Measurements from ENCODE around the gene CERCAM.

Gene CERCAM

DNA sequence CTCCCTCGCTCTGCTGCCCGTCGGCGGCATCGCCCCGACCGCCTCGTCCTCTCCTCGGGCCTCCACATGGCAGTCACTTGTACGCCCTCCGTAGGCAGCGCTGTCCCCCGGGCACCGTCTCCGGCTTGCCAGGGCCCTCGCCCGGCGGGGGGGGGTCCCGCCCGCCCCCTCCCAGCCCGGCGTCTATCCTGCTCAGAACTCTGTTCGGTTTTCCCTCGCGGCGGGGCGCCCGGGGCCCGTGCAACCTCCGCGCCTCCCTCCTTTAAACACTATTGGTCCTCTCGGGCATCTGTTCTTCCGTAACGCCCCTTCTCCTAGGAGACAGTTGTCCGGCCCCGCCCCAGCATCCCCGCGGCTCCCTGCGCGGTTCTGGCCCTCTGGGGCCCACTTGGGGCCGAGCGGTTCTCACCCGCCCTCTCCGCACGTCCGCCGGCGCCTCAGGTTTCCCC is 36.0 kb downstream of the CERCAM start:
- peak overlapping the region; percentile 80 for H4K8ac ChIP-seq (ENCODE audit: low read depth, low read length)
- DNase-seq, result peak; percentile 18 to 56
- H4K91ac ChIP-seq (ENCODE audit: low read depth, low read length), result peak overlapping the region; percentile 81
- peak overlapping the region; percentile 80 for H3K4ac ChIP-seq (ENCODE audit: low read depth, low read length)
- no CpG with 5 or more reads among the region's 48 CpGs for WGBS (ENCODE audit: extremely low coverage, insufficient coverage, insufficient read length)
- H3K4me1 ChIP-seq (ENCODE audit: control insufficient read depth in 1 of 2, insufficient read depth in 2 of 2, low read length in 2 of 2), result peaks cover 2 to 10% of the 10 kb centered on the region in 2 experiments
- peaks cover 19 to 21% of the 10 kb centered on the region in 2 experiments for H3K36me3 ChIP-seq (ENCODE audit: control insufficient read depth in 1 of 2, insufficient read depth in 2 of 2, low read length in 2 of 2)
- H3K79me1 ChIP-seq (ENCODE audit: low read length), result peaks cover 9% of the 10 kb centered on the region
- H3K9ac ChIP-seq (ENCODE audit: low read length), result peak overlapping the region; percentile 91
- peak overlapping the region; percentile 87 for H2BK120ac ChIP-seq (ENCODE audit: insufficient read depth, low read length, poor library complexity)
- H2BK5ac ChIP-seq (ENCODE audit: low read depth, low read length, poor library complexity), result peak overlapping the region; percentile 42
- peak overlapping the region; percentile 72 for H3K27ac ChIP-seq (ENCODE audit: low read depth, low read length)
- peak overlapping the region; percentile 73 for H3K14ac ChIP-seq (ENCODE audit: low read length)
- H3K23ac ChIP-seq (ENCODE audit: low read length), result no peak overlapping the region
- no peaks in the 10 kb centered on the region for H3K27me3 ChIP-seq (ENCODE audit: insufficient read depth, low read length)
- no peaks in the 10 kb centered on the region for H3K9me3 ChIP-seq (ENCODE audit: insufficient read depth, low read depth, low read length)
- H3K79me2 ChIP-seq (ENCODE audit: control insufficient read depth, insufficient read depth, low read length, poor library complexity), result peaks cover 3% of the 10 kb centered on the region
- H3K4me3 ChIP-seq (ENCODE audit: low read depth, low read length), result peak overlapping the region; percentile 78
- H2AFZ ChIP-seq (ENCODE audit: insufficient read depth, low read length, poor library complexity), result peak overlapping the region; percentile 97
- H3K4me2 ChIP-seq (ENCODE audit: low read length), result peak overlapping the region; percentile 86
- H3K18ac ChIP-seq (ENCODE audit: low read length), result peak overlapping the region; percentile 84
- H2BK12ac ChIP-seq (ENCODE audit: low read length), result no peak overlapping the region
- H4K12ac ChIP-seq (ENCODE audit: low read depth, low read length), result peak overlapping the region; percentile 85
- H2AK5ac ChIP-seq (ENCODE audit: low read length), result peak overlapping the region; percentile 91

GRCh38 chr9:128457207-128457606 is 36.5 kb downstream of the CERCAM start:
- WGBS (ENCODE audit: extremely low coverage, insufficient coverage, insufficient read length), result no CpG with 5 or more reads among the region's 14 CpGs
- Histone ChIP-seq H3K79me2 (ENCODE audit: control insufficient read depth, insufficient read depth, low read length, poor library complexity) (peaks cover 3% of the 10 kb centered on the region), H3K4me2 (ENCODE audit: low read length) (peak overlapping the region; percentile 86), H3K27me3 (ENCODE audit: insufficient read depth, low read length) (no peaks in the 10 kb centered on the region), H3K27ac (ENCODE audit: low read depth, low read length) (no peak overlapping the region), H2AK5ac (ENCODE audit: low read length) (no peak overlapping the region), H3K4me3 (ENCODE audit: low read depth, low read length) (peak overlapping the region; percentile 78), H3K36me3 (ENCODE audit: control insufficient read depth in 1 of 2, insufficient read depth in 2 of 2, low read length in 2 of 2) (peaks cover 22 to 24% of the 10 kb centered on the region in 2 experiments), H3K9ac (ENCODE audit: low read length) (no peak overlapping the region), H4K8ac (ENCODE audit: low read depth, low read length) (no peak overlapping the region), H3K4ac (ENCODE audit: low read depth, low read length) (no peak overlapping the region), H3K23ac (ENCODE audit: low read length) (no peak overlapping the region), H3K9me3 (ENCODE audit: insufficient read depth, low read depth, low read length) (no peaks in the 10 kb centered on the region), H2AFZ (ENCODE audit: insufficient read depth, low read length, poor library complexity) (no peak overlapping the region), H2BK5ac (ENCODE audit: low read depth, low read length, poor library complexity) (no peak overlapping the region), H3K18ac (ENCODE audit: low read length) (no peak overlapping the region), H4K91ac (ENCODE audit: low read depth, low read length) (no peak overlapping the region), H4K12ac (ENCODE audit: low read depth, low read length) (no peak overlapping the region), H3K14ac (ENCODE audit: low read length) (no peak overlapping the region), H3K4me1 (ENCODE audit: control insufficient read depth in 1 of 2, insufficient read depth in 2 of 2, low read length in 2 of 2) (peaks cover 2 to 10% of the 10 kb centered on the region in 2 experiments), H2BK120ac (ENCODE audit: insufficient read depth, low read length, poor library complexity) (no peak overlapping the region), H3K79me1 (ENCODE audit: low read length) (peaks cover 9% of the 10 kb centered on the region), H2BK12ac (ENCODE audit: low read length) (no peak overlapping the region)
- DNase-seq, result no peak

DNA sequence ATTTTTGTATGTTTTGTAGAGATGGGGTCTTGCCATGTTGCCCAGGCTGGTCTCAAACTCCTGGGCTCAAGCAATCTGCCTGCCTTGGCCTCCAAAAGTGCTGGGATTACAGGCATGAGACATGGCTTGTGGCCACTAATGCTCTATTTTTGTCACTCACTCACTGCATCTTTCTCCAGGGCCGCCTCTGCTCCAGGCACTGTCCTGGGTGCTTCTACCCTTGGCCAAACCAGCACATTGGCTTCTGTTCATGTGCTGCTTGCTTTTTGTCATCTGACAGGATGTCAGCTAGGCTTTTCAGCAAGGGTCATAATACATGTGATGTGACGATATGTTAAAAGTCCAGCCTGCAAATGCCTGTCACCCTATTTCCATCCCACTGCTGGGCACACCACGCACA is 38.4 kb downstream of the CERCAM start:
- H3K14ac ChIP-seq (ENCODE audit: low read length), result no peak overlapping the region
- no peak overlapping the region for H4K8ac ChIP-seq (ENCODE audit: low read depth, low read length)
- no peak overlapping the region for H3K4ac ChIP-seq (ENCODE audit: low read depth, low read length)
- no peaks in the 10 kb centered on the region for H3K9me3 ChIP-seq (ENCODE audit: insufficient read depth, low read depth, low read length)
- H3K4me2 ChIP-seq (ENCODE audit: low read length), result no peak overlapping the region
- no peak overlapping the region for H2AFZ ChIP-seq (ENCODE audit: insufficient read depth, low read length, poor library complexity)
- H3K27me3 ChIP-seq (ENCODE audit: insufficient read depth, low read length), result no peaks in the 10 kb centered on the region
- H3K27ac ChIP-seq (ENCODE audit: low read depth, low read length), result no peak overlapping the region
- no peak for DNase-seq
- no peak overlapping the region for H2BK120ac ChIP-seq (ENCODE audit: insufficient read depth, low read length, poor library complexity)
- peaks cover 2 to 10% of the 10 kb centered on the region in 2 experiments for H3K4me1 ChIP-seq (ENCODE audit: control insufficient read depth in 1 of 2, insufficient read depth in 2 of 2, low read length in 2 of 2)
- no peak overlapping the region for H3K4me3 ChIP-seq (ENCODE audit: low read depth, low read length)
- H4K12ac ChIP-seq (ENCODE audit: low read depth, low read length), result no peak overlapping the region
- H3K9ac ChIP-seq (ENCODE audit: low read length), result no peak overlapping the region
- no peak overlapping the region for H2BK5ac ChIP-seq (ENCODE audit: low read depth, low read length, poor library complexity)
- H3K36me3 ChIP-seq (ENCODE audit: control insufficient read depth in 1 of 2, insufficient read depth in 2 of 2, low read length in 2 of 2), result peaks cover 27 to 36% of the 10 kb centered on the region in 2 experiments
- no peak overlapping the region for H2AK5ac ChIP-seq (ENCODE audit: low read length)
- peaks cover 3% of the 10 kb centered on the region for H3K79me2 ChIP-seq (ENCODE audit: control insufficient read depth, insufficient read depth, low read length, poor library complexity)
- no peak overlapping the region for H4K91ac ChIP-seq (ENCODE audit: low read depth, low read length)
- no peak overlapping the region for H3K23ac ChIP-seq (ENCODE audit: low read length)
- no CpG with 5 or more reads among the region's 3 CpGs for WGBS (ENCODE audit: extremely low coverage, insufficient coverage, insufficient read length)
- H2BK12ac ChIP-seq (ENCODE audit: low read length), result no peak overlapping the region
- no peak overlapping the region for H3K18ac ChIP-seq (ENCODE audit: low read length)
- peaks cover 9% of the 10 kb centered on the region for H3K79me1 ChIP-seq (ENCODE audit: low read length)

- H3K9me3 ChIP-seq (ENCODE audit: insufficient read depth, low read depth, low read length), result no peaks in the 10 kb centered on the region
- H3K79me2 ChIP-seq (ENCODE audit: control insufficient read depth, insufficient read depth, low read length, poor library complexity), result no peaks in the 10 kb centered on the region
- no peak overlapping the region for H3K23ac ChIP-seq (ENCODE audit: low read length)
- H3K9ac ChIP-seq (ENCODE audit: low read length), result no peak overlapping the region
- no peak overlapping the region for H4K8ac ChIP-seq (ENCODE audit: low read depth, low read length)
- no peak overlapping the region for H3K4ac ChIP-seq (ENCODE audit: low read depth, low read length)
- no peak overlapping the region for H3K14ac ChIP-seq (ENCODE audit: low read length)
- no peak overlapping the region for H3K4me3 ChIP-seq (ENCODE audit: low read depth, low read length)
- H4K91ac ChIP-seq (ENCODE audit: low read depth, low read length), result no peak overlapping the region
- no peaks in the 10 kb centered on the region for H3K4me1 ChIP-seq (ENCODE audit: control insufficient read depth in 1 of 2, insufficient read depth in 2 of 2, low read length in 2 of 2)
- H3K27me3 ChIP-seq (ENCODE audit: insufficient read depth, low read length), result no peaks in the 10 kb centered on the region
- H3K27ac ChIP-seq (ENCODE audit: low read depth, low read length), result no peak overlapping the region
- no peaks in the 10 kb centered on the region for H3K79me1 ChIP-seq (ENCODE audit: low read length)
- no peak overlapping the region for H3K4me2 ChIP-seq (ENCODE audit: low read length)
- H2BK120ac ChIP-seq (ENCODE audit: insufficient read depth, low read length, poor library complexity), result no peak overlapping the region
- no peak overlapping the region for H2BK12ac ChIP-seq (ENCODE audit: low read length)
- no peak for DNase-seq
- no peak overlapping the region for H2AK5ac ChIP-seq (ENCODE audit: low read length)
- H2BK5ac ChIP-seq (ENCODE audit: low read depth, low read length, poor library complexity), result no peak overlapping the region
- no peak overlapping the region for H4K12ac ChIP-seq (ENCODE audit: low read depth, low read length)
- no CpG with 5 or more reads among the region's 7 CpGs for WGBS (ENCODE audit: extremely low coverage, insufficient coverage, insufficient read length)
- no peak overlapping the region for H3K18ac ChIP-seq (ENCODE audit: low read length)
- no peak overlapping the region for H2AFZ ChIP-seq (ENCODE audit: insufficient read depth, low read length, poor library complexity)
- peaks cover 30 to 39% of the 10 kb centered on the region in 2 experiments for H3K36me3 ChIP-seq (ENCODE audit: control insufficient read depth in 1 of 2, insufficient read depth in 2 of 2, low read length in 2 of 2)
Measured at GRCh38 chr9:128469070-128469469, 48.4 kb downstream of the CERCAM start.

Measured in trophoblast cell (in vitro differentiated cells and primary cell).